ENCODE data around the gene CDH24.
A peak's percentile ranks its signal among the peaks of the same experiment; 100 is the strongest.

CDH24 gene

DNA sequence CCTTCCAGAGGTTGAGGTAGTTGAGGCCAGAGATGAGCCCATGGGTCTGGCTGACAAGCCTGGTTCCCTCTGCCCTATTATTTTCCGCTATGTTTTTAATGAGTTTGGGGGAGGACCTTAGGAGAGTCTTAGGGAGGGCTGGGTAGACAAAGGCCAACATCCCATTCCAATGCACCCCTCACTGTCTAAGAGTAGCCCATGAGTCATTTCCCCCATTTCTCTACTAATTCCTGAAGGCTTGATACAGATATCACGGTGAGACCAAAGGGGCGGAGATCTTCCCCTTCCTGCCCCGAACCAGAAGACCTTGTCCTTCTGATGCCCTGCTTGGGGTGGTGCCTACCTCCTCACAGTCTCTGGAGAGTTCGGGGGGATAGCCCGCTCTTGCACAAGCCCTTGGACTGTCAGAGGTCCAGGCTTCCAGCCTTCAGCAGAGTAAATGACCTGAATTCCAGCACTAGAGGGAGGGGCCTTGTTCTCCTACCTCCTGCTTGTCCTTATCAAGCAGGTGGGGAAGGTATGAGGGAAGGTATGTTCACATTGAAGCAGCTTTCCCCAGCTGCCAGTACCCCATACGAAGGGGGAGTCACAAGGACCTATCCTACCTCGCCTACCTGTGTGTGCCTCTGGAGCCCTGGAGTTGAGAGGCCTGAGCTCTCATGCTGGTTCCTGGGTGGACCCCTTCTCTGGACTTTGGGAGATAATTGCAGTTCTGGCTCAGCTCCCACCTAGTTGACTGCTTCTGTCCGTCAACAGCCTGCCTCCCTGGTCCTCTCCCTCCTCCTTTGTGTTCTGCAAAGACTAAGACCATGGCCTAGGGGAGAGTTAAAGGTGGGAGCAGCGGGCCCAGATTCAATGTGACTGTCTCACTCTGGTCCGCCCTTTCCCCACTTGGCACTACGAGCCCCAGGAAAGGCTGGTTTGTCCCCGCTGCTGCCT lies 11.6 kb downstream of the CDH24 start:
- DNase-seq (ENCODE audit: low spot score) = no peak

- no peak for DNase-seq (ENCODE audit: low spot score)
Observed at GRCh38 chr14:23044840-23045239, 12.5 kb downstream of the CDH24 start.

- DNase-seq (ENCODE audit: low spot score) = no peak
Observed at GRCh38 chr14:23043754-23044153, 13.6 kb downstream of the CDH24 start.

GRCh38 chr14:23043145-23043544 lies 14.2 kb downstream of the CDH24 start:
- DNase-seq (ENCODE audit: low spot score) = no peak

- DNase-seq (ENCODE audit: low spot score) = no peak
Observed at GRCh38 chr14:23042162-23042965, 15.0 kb downstream of the CDH24 start, which contains the start of gene PSMB11. PSMB11 (plus strand) TSS chr14:23042212; CDS start chr14:23042226, 14 bp downstream.

DNA sequence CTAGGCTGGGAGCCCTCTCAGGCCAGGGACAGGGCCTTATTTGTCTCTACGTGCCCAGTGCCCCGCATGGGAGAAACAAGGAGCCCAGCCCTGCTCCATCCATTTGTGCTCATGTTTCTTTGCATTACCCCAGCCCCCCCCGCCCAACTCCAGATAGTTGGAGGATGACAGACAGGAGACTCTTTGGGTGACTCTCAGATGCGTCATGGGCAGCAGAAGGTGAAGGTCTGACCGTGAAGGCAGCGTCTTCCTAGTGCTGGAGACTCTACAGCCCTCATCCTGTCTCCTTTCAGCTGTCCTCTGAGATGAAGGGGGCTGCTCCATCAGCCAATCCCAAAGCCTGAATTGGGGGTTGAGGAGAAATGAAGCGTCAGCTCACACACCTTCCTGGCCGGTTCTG lies 15.6 kb downstream of the CDH24 start:
- DNase-seq (ENCODE audit: low spot score) = no peak

GRCh38 chr14:23040100-23040499 lies 17.2 kb downstream of the CDH24 start:
- no peak for DNase-seq (ENCODE audit: low spot score)

DNA sequence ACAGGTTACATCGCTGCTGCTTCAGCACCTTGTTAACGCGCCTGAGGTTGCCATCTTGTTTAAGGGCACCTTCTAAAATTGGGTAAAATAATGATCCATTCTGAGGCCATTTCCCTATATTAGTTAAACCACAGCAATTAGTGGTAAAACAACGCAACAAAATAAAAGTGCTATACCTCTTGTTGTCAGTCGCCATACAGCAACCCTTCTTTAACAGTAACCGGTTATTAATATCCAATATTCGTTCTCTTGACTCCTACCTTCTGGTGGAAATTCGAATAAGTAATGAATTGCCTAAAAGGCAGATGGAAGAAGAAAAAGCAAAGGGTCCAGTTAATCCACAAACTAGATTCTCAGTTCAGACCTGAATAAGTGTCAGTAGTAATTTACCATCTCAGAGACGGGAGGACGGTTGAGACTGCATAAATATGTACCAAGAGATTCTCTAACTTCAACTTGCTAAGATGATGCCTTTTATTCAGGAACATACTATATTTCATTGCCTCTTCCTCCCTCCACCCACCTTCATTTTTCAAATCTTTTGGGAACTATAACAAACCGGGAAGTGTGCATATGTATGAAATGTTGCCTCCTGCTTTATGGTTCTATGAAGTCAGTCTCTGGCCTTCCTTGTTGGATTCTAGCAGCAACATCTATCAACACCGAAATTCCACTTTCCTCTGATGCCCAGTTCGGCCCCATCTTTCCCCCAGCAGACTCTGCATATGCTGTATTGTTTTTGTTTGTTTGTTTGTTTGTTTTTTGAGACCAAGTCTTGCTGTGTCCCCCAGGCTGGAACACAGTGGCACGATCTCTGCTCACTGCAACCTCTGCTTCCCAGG lies 21.8 kb downstream of the CDH24 start:
- DNase-seq (ENCODE audit: low spot score) = no peak

- DNase-seq (ENCODE audit: low spot score) = peak; percentile 98
Observed at GRCh38 chr14:23034498-23035302, 22.6 kb downstream of the CDH24 start, which contains the start of gene PSMB5. PSMB5 (minus strand) TSS chr14:23034900; CDS start chr14:23034881, 19 bp downstream.

DNA sequence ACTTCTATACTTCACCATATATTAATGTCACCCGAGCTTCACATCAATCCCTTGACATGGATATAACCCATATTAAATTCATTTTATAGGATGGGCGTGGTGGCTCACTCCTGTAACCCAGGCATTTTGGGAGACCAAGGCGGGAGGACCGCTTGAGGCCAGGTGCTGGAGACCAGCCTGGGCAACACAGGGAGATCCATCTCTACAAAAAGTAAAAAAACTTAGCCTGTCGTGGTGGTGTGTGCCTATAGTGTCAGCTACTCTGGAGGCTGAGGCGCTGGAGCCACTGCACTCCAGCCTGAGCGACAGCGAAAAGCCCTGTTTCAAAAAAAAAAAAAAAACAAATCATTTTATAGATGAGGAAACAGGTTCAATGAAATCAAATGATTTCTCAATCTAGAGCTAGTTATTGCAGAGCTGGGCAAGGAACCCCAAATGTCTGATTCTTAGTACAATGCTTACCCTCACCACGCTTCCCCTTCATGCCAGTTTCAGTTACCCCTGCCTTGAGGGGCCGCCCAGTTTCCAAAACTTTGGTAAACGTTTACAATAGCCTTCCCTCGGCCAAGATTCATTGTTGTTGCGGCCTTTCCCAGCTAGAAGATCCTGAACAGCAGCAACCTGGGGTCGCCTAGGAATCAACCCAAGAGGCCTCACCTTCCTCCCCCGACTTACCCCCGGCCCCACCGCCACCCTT lies 23.4 kb downstream of the CDH24 start:
- DNase-seq (ENCODE audit: low spot score) = no peak

DNA sequence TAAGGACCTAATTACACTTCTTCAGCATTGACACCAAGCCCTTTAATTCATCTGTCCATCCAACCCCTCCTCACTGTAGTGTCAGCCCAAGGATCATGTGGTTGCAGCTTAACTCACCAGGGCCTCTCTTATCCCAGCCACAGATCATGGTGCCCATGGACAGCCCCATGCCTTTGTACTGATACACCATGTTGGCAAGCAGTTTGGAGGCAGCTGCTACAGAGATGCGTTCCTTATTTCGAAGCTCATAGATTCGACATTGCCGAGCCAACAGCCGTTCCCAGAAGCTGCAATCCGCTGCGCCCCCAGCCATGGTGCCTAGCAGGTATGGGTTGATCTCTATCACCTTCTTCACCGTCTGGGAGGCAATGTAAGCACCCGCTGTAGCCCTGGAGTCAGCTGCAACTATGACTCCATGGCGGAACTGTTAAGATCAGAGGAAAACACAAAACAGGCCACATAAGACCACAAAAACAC lies 24.0 kb downstream of the CDH24 start:
- no peak for DNase-seq (ENCODE audit: low spot score)

DNA sequence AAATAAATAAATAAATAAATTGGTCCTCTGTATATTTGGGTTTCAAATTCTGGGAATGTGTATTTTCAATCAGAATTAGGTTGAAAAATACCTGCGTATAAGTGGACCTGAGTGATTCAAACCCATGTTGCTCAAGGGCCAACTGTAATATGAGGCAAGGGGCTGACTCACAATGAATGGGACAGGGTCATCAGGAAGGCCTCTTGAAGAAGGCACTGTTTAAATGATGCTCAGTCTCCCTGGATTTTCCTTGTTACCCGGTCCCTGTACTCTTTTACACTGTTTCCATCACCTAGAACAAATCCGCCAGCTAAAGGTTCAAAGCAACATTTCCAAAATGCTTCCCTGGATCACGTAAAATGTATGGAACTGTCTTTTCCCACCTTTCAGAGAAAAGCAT lies 26.4 kb downstream of the CDH24 start:
- no peak for DNase-seq (ENCODE audit: low spot score)

DNA sequence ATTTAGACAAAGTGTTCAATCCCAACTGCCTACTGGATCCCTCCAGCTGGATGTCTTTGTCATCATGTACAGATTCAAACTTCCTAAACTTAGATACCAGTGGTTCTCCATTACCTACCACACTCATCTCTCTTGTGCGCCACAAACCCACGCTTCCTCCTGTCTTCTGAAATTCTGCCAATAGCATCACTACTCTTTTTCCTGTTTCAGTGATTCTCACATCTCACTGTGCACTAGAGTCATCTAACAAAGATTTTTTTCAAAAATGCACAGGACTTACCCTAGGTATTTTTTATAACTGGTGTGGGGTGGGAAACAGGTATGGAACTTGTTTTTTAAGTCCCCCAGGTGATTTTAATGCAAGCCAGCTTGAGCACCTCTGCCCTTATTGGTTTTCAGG lies 28.5 kb downstream of the CDH24 start:
- no peak for DNase-seq (ENCODE audit: low spot score)

DNA sequence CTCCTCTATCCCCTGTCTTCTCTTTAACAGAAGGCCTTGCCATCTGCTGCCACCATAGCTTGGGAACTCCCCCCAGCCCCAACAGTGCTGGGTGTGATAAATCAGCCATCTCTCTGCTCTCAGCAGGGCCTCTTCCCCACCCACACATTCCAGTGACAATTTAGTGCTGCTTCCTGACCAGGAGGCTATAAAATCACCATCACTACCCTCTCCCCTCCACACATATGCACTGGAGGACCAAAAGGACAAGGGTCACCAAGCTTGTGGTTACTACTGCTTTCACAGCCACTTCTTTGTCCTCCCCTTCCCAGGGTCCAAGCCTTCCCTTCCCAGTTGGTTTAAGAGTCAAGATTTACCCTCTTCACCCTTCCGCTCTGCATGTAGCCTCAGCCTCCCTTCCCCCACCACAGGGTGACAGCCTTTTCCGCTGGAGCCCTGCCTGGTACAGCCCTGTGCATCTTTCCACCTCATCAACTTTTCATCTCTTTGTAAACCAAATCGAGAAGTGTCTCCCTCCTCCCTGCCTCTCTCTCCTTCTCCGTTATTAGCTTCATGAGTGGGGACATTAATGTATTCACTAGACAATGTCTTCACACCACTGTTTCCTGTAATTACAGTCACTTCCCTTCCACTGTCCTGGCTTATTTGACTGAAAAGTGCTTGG lies 32.0 kb downstream of the CDH24 start:
- DNase-seq (ENCODE audit: low spot score) = no peak

DNA sequence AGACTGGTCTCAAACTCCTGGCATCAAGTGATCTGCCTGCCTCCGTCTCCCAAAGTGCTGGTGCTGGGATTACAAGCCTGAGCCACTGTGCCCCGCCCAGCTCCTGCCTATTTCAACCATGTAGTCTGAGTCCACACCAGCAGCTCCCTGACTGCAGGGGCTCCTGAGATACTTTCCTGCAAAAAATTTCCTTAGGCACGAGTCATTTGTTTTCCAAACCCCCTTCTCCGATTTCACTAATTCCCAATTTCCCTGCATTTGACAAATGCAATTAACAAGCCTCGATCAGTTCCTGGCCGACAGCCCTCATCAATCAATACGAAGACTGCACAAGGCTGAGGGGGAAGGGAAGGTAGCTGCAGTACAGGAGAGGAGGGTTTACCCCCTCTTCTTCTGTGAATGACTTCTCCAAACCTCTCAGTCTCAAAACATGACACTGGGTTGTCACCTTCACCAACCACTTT lies 32.7 kb downstream of the CDH24 start:
- DNase-seq (ENCODE audit: low spot score) = no peak

GRCh38 chr14:23023795-23024152 lies 33.5 kb downstream of the CDH24 start:
- no peak for DNase-seq (ENCODE audit: low spot score)

DNA sequence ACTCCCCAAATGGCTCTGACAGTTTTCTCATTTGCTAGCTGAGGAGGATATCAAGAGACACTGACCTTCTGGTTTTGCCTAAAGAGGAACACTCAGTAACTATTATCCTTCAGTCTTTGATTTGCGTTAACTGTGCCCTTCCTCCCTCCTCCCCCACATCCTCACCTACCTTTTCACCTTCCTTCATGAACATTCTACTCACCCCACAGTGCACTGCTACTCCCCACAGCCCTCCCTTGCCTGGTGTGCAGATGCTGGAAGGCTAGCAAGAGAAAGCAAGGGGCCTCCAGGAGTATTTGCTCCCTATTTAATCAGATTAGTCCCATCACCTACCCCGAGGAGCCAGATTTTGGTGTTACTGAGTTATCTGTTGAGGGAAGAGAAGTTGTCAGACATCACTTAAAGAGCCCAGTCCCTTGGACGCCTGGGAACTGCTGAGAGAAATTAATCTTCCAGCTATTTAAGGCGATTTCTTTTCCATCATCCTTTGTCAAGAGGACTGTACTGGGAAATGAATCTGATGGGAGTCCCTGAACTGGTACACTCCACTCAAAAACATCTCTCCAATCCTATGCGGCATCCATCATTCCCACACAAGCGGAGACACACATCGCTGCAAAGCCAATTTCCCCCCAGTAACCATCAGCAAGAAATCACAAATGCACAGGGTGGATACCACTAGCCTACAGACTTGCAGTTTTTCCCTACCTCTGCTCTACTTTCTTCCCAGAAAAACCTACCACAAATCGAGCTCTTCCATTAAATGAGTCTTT lies 34.1 kb downstream of the CDH24 start:
- DNase-seq (ENCODE audit: low spot score) = no peak

DNA sequence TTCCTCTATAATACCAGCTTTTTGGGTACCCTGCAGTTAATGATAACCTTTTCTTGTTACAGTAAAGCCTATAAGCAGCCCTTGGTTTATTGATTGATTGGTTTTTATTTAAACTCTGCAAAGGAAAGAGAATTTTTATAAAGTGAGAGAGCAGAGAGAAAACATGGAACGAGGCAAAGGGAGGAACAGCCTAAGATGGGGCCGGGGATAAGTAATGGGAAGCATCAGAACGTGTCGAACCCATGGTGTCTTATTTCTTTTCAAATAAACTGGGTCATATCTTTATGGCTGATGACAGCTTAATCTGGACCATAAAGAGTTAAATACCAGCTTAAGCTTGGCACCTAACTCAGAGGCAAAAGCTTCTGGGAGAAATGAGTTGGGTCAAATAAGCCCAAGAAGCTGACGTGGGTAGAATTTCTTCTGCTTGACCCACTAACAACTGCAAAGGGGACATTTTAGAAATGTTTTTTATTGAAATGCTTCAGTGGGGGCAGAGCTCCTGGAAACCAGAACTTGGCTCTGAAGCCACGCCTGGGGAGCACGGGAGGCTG lies 35.4 kb downstream of the CDH24 start:
- no peak for DNase-seq (ENCODE audit: low spot score)

- DNase-seq (ENCODE audit: low spot score) = no peak
Observed at GRCh38 chr14:23021434-23021833, 35.9 kb downstream of the CDH24 start.
